ENCODE results near the gene SLC1A7.

The SLC1A7 gene

DNA sequence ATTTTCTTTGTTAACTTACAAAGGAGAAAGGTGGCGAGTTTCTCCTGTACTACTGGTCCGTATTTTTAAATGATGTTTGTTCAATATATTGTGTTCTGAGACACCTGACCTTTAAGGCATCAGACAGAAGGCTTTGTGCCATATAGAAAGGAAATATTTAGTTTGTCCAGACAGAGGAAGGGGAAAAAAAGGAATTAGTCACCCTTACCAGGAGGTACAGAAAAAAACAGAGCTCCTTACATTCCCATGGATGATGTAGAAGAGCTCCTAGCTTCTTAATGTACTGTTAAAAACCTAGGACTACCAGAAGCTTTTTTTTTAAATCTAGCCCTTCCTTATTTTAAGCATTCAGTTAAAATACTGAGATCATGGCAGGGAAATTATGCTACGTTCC is 92.9 kb downstream of the SLC1A7 start:
- DNase-seq (ENCODE audit: extremely low spot score) = no peak
- ChIA-PET CTCF (interaction anchor here (0.9 to 1.6 kb wide), 4 partner anchors 7 to 37 kb away, joined by 3 read pairs; no protein-coding TSS in a partner anchor), POLR2A (no interaction called here)
- TF ChIP-seq, protein P1, sequence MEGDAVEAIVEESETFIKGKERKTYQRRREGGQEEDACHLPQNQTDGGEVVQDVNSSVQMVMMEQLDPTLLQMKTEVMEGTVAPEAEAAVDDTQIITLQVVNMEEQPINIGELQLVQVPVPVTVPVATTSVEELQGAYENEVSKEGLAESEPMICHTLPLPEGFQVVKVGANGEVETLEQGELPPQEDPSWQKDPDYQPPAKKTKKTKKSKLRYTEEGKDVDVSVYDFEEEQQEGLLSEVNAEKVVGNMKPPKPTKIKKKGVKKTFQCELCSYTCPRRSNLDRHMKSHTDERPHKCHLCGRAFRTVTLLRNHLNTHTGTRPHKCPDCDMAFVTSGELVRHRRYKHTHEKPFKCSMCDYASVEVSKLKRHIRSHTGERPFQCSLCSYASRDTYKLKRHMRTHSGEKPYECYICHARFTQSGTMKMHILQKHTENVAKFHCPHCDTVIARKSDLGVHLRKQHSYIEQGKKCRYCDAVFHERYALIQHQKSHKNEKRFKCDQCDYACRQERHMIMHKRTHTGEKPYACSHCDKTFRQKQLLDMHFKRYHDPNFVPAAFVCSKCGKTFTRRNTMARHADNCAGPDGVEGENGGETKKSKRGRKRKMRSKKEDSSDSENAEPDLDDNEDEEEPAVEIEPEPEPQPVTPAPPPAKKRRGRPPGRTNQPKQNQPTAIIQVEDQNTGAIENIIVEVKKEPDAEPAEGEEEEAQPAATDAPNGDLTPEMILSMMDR (IDR thresholded peaks at IDR 0.05; ENCODE audit: control extremely low read depth, extremely low read depth, low read depth, missing control alignments) = no peak

GRCh38 chr1:53048960-53049573 is 93.4 kb downstream of the SLC1A7 start:
- TF ChIP-seq, protein P1 (IDR thresholded peaks at IDR 0.05; ENCODE audit: control extremely low read depth, extremely low read depth, low read depth, missing control alignments) = no peak
- POLR2A ChIA-PET = no interaction called here
- DNase-seq (ENCODE audit: extremely low spot score) = no peak

DNA sequence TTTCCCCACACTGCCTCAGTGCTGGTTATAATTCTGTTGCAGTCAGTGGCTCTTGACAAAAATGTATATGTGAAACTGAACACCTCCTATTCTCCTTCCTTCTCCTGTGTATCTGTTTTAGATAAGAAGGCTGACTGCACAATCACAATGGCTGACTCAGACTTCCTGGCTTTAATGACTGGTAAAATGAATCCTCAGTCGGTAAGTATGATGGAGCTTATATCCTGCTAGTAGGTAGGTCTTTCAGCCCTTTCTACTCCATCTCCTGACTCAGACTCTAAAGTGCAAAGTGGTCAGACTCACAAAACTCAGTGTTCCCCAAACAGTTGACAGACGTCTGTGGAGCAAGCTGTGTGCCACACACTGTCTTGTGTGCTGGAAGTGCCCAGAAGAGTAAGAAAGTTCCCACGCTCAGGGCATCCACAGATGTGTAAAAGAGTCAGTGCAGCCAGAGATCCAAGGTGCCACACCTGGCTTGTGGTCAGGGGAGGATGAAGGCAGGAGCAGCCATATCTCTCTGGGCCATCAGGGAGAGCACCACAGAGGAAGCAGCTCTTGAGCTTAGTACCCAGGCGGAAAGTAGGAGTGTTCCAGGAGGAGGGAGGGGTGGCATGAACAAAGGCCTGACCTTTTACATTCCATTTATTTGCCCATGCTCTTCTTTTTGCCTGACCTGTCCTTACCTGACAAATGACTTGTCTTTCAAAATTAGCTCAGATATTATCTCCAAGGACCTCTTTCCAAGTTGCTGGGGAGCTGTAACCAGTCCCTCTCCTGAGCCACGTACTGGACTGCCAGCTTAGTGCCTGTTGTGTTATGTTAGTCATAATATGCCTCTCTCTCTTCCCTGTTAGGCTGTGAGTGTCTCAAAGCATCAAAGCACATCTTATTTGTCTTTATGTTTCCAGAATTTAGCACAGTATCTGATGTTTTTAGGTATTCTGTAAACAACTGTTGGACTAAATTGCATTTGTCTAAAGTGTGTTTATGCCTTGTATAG is 94.4 kb downstream of the SLC1A7 start:
- ChIA-PET POLR2A (no interaction called here), CTCF (interaction anchor here (0.9 to 1.6 kb wide), 3 partner anchors 8 to 38 kb away, joined by 3 to 4 read pairs (median 3); no protein-coding TSS in a partner anchor)
- TF ChIP-seq, protein P1 (IDR thresholded peaks at IDR 0.05; ENCODE audit: control extremely low read depth, extremely low read depth, low read depth, missing control alignments) = no peak
- no peak for DNase-seq (ENCODE audit: extremely low spot score)

More at GRCh38 chr1:53048960-53049573, 93.4 kb downstream of the SLC1A7 start:
- CTCF ChIA-PET = interaction anchor here (0.9 to 1.6 kb wide), 3 partner anchors 8 to 37 kb away, joined by 3 read pairs; no protein-coding TSS in a partner anchor

- TF ChIP-seq, protein P1 (IDR thresholded peaks at IDR 0.05; ENCODE audit: control extremely low read depth, extremely low read depth, low read depth, missing control alignments) = no peak
- DNase-seq (ENCODE audit: extremely low spot score) = no peak
- CTCF ChIA-PET = interaction anchor here (1.0 kb wide), 1 partner anchor 10 kb away, joined by 3 read pairs; no protein-coding TSS in a partner anchor
- POLR2A ChIA-PET = no interaction called here
Measured at GRCh38 chr1:53046930-53047329, 95.5 kb downstream of the SLC1A7 start.

GRCh38 chr1:53044926-53045325 is 97.5 kb downstream of the SLC1A7 start:
- CTCF ChIA-PET = no interaction called here
- POLR2A ChIA-PET = no interaction called here
- TF ChIP-seq, protein P1 (IDR thresholded peaks at IDR 0.05; ENCODE audit: control extremely low read depth, extremely low read depth, low read depth, missing control alignments) = no peak
- no peak for DNase-seq (ENCODE audit: extremely low spot score)

GRCh38 chr1:53043271-53043670 is 99.2 kb downstream of the SLC1A7 start:
- ChIA-PET POLR2A (no interaction called here), CTCF (interaction anchor here (1.0 to 1.6 kb wide), 5 partner anchors 9 to 16 kb away, joined by 3 to 5 read pairs (median 3); no protein-coding TSS in a partner anchor)
- no peak for DNase-seq (ENCODE audit: extremely low spot score)
- TF ChIP-seq, protein P1 (IDR thresholded peaks at IDR 0.05; ENCODE audit: control extremely low read depth, extremely low read depth, low read depth, missing control alignments) = no peak
